Right atrium auricular region (tissue), 2 donors: ENCODE results near the gene CGRRF1. TPM values are rescaled to one million over a fixed set of nuclear protein-coding genes. Genes with fewer than 3 reads are reported as not detected.
A peak's percentile ranks its signal among the peaks of the same experiment; 100 is the strongest.

ENCODE experiments used
- DNase-seq: peaks from one replicate; pipeline ENCODE4 v3.0.0-alpha.2; 2019; ENCODE audit warnings: low spot score
- H3K27ac ChIP-seq, 2 donors: fragments of 200-600 bp; sonication (generic); 1 replicate in 1 of 2; 2 replicates in 1 of 2; pipeline ENCODE4 v1.5.1; 2016 to 2019
- H3K27me3 ChIP-seq, 2 donors: fragments of 200-600 bp; sonication (generic); one replicate each; pipeline versions ENCODE4 v1.5.1 to v1.6.0; 2017 to 2019
- H3K36me3 ChIP-seq: fragments of 200-600 bp; sonication (generic); one replicate; pipeline ENCODE4 v1.5.1; 2016
- H3K4me1 ChIP-seq, 2 donors: fragments of 200-600 bp; sonication (generic); one replicate each; pipeline versions ENCODE4 v1.5.1 to v1.6.0; 2017 to 2019
- H3K4me3 ChIP-seq, 2 donors: fragments of 200-600 bp; sonication (generic); 1 replicate in 1 of 2; 2 replicates in 1 of 2; pipeline ENCODE4 v1.5.1; 2017 to 2019; ENCODE audit warnings: mild to moderate bottlenecking in 1 of 2, moderate library complexity in 1 of 2
- H3K9me3 ChIP-seq, 2 donors: fragments of 200-600 bp; sonication (generic); one replicate each; pipeline ENCODE4 v1.5.1; 2019
- total RNA-seq, 2 donors: library from RNA; depleted of rRNA; stranded (reverse); fragments of >200 nt; gene quantifications; one replicate each; pipeline ENCODE4 v1.1.0, GENCODE V29; 2016
- TF ChIP-seq, protein P1 (sequence below), 2 donors: fragments of 200-600 bp; sonication (generic); IDR thresholded peaks; one replicate each; pipeline ENCODE4 v1.5.1; 2019; ENCODE audit warnings: antibody characterized with exemption in 2 of 2

Gene CGRRF1
- total RNA-seq, 2 donors from 2014 or later: 12.4 to 17.4 TPM

DNA sequence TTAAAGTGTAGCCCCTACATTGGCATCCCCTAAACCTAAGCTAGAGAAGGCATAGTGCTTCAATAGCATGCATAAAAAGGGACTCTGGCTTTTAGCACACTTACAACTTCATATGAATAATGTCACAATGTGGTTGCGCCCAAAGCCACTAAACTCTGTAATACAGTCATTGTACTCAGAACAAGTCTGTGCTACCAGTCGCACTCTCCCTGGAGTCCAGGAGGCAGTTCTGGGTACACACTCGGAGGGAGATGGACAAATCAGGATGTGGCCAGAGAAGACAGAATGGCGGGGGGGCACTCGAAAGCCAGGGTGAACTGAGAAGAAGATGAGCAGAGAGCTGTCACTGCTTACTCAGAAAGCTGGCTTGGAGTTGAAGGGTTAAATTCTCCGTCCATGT lies 67.8 kb downstream of the CGRRF1 start:
- no peak overlapping the region for H3K4me3 ChIP-seq
- no peak for DNase-seq
- H3K4me1 ChIP-seq: peaks cover 0 to 54% of the 10 kb centered on the region in 2 donors
- no peaks in the 10 kb centered on the region for H3K27me3 ChIP-seq
- peak overlapping the region in 1 of 2 donors; percentile 3 for H3K27ac ChIP-seq
- TF ChIP-seq, protein P1, sequence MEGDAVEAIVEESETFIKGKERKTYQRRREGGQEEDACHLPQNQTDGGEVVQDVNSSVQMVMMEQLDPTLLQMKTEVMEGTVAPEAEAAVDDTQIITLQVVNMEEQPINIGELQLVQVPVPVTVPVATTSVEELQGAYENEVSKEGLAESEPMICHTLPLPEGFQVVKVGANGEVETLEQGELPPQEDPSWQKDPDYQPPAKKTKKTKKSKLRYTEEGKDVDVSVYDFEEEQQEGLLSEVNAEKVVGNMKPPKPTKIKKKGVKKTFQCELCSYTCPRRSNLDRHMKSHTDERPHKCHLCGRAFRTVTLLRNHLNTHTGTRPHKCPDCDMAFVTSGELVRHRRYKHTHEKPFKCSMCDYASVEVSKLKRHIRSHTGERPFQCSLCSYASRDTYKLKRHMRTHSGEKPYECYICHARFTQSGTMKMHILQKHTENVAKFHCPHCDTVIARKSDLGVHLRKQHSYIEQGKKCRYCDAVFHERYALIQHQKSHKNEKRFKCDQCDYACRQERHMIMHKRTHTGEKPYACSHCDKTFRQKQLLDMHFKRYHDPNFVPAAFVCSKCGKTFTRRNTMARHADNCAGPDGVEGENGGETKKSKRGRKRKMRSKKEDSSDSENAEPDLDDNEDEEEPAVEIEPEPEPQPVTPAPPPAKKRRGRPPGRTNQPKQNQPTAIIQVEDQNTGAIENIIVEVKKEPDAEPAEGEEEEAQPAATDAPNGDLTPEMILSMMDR (IDR thresholded peaks at IDR 0.05): no peak
- H3K36me3 ChIP-seq: no peaks in the 10 kb centered on the region
- H3K9me3 ChIP-seq: peaks cover 0 to 2% of the 10 kb centered on the region in 2 donors

DNA sequence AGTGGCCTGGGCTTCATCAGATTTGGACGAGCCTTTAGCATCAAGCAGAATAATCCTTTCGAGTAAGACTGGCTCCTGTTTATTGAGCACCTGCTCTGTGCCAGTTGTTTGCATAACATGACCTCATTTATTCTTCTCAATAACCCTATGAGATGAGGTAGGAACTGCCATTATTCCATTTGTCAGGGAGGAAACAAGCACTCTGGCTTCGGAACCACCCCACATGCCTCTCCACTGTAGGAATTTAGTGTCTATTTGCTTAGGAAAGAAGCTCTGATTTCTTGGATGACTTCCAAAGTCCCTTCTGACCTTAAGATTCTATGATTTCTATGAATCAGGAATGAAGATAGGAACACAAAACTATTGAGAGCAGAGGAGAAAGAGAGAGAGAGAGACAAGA lies 68.3 kb downstream of the CGRRF1 start:
- TF ChIP-seq, protein P1 (IDR thresholded peaks at IDR 0.05): no peak
- DNase-seq: no peak
- H3K27me3 ChIP-seq: no peaks in the 10 kb centered on the region
- H3K27ac ChIP-seq: no peak overlapping the region
- peaks cover 0 to 55% of the 10 kb centered on the region in 2 donors for H3K4me1 ChIP-seq
- H3K9me3 ChIP-seq: no peaks in the 10 kb centered on the region
- no peaks in the 10 kb centered on the region for H3K36me3 ChIP-seq
- H3K4me3 ChIP-seq: no peak overlapping the region

DNA sequence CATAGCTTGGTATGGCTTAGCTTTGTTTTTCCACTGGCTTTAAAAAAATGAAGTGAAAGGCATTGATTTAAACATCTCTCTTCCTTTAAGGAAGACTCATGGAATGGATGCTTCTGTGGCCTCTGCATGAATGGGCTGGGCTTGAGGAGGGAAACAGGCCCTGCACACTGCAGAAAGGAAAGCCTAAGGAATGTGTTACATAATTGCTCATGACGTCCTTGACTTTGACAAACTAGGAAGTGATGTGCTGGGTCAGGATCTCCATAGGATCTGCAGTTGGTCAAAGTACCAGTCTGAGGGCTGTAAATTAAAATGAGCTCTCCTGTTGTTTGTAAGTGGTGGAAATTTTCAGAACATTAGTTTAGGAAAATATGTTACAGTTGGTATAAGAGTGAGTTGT lies 69.9 kb downstream of the CGRRF1 start:
- no peaks in the 10 kb centered on the region for H3K9me3 ChIP-seq
- no peak overlapping the region for H3K4me3 ChIP-seq
- H3K27me3 ChIP-seq: no peaks in the 10 kb centered on the region
- peaks cover 0 to 59% of the 10 kb centered on the region in 2 donors for H3K4me1 ChIP-seq
- no peaks in the 10 kb centered on the region for H3K36me3 ChIP-seq
- DNase-seq: no peak
- TF ChIP-seq, protein P1 (IDR thresholded peaks at IDR 0.05): no peak
- H3K27ac ChIP-seq: peak overlapping the region; percentile 16 to 17

DNA sequence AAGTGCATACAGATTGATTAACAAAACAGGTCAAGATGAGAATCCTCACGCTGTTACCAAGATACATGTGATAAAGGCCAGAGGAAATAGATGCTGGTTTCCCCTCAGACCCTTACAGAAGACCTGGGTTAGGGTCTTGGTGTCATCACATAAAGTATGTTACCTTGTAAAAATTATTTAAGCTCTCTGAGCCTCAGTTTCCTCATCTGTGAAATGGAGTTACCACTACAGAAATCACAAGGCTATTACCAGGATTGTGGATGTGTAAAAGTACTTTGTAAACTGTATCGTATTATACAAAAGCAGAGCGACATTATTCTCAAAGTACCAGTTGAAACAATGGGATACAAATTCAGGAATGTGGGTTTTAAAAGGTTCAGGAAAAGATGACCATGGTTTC lies 71.2 kb downstream of the CGRRF1 start:
- Histone ChIP-seq H3K4me1 (peaks cover 0 to 48% of the 10 kb centered on the region in 2 donors), H3K27ac (peak overlapping the region in 1 of 2 donors; percentile 16)

DNA sequence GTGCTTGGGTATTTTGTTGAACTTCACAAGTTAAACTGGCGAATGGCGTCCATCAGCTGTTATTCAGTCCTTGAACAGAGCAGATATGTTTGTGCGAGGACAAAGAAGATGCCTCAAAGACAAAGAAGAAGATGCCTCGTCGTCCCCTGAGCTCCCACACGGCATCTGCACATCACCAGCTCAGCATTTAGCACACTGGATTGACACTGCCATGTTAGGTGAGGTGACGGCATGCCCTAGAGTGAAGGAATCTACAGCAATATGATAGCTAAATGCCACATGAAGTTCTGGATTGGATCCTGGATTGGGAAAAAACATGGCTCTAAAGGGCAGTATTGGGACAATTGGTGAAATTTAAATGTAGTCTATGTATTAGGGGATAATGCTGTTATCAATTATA lies 72.6 kb downstream of the CGRRF1 start:
- H3K27ac ChIP-seq: no peak overlapping the region
- no peaks in the 10 kb centered on the region for H3K9me3 ChIP-seq
- peaks cover 0 to 36% of the 10 kb centered on the region in 2 donors for H3K4me1 ChIP-seq
- H3K36me3 ChIP-seq: no peaks in the 10 kb centered on the region
- no peak overlapping the region for H3K4me3 ChIP-seq
- no peaks in the 10 kb centered on the region for H3K27me3 ChIP-seq
- no peak for DNase-seq
- TF ChIP-seq, protein P1 (IDR thresholded peaks at IDR 0.05): no peak

More for the DNA sequence above, 71.2 kb downstream of the CGRRF1 start:
- TF ChIP-seq, protein P1 (IDR thresholded peaks at IDR 0.05): no peak
- H3K9me3 ChIP-seq: no peaks in the 10 kb centered on the region
- DNase-seq: no peak
- no peak overlapping the region for H3K4me3 ChIP-seq
- no peaks in the 10 kb centered on the region for H3K36me3 ChIP-seq
- H3K27me3 ChIP-seq: no peaks in the 10 kb centered on the region

DNA sequence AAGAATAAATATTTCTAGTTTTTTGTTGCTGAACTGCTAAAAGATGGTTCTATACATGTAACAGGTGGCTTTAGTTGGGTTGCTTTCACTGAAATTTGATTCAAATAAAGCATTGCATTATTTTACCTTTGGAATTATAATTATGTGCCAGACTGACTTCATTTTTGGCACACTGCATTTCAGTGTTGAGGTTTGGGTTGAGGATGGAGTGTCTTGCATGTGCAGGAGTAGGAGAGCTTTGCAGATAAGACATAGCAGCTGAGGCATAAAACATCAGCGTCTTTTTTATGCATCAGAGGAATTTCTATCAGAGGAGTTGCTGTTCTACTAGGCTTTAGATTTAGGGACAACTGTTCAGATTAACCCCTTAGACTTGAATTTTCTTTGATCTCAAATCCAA lies 74.4 kb downstream of the CGRRF1 start:
- H3K27me3 ChIP-seq: no peaks in the 10 kb centered on the region

More for the DNA sequence above, 74.4 kb downstream of the CGRRF1 start:
- Histone ChIP-seq H3K4me1 (peaks cover 0 to 23% of the 10 kb centered on the region in 2 donors), H3K4me3 (no peak overlapping the region), H3K9me3 (no peaks in the 10 kb centered on the region), H3K36me3 (no peaks in the 10 kb centered on the region), H3K27ac (no peak overlapping the region)
- TF ChIP-seq, protein P1 (IDR thresholded peaks at IDR 0.05): no peak
- DNase-seq: no peak
